HEK293 (cell line): ENCODE measurements around the gene TAGAP.

Source experiments
- BCL11A ChIP-seq: fragments of 450-650 bp; formaldehyde crosslinking; IDR thresholded peaks from 2 replicates; pipeline ENCODE4 v1.5.1; 2016; ENCODE audit warnings: low read depth, missing biosample characterization, missing genetic modification characterization
- HIC1 ChIP-seq: fragments of 450-650 bp; formaldehyde crosslinking; IDR thresholded peaks from 2 replicates; pipeline ENCODE4 v1.5.1; 2016; ENCODE audit warnings: missing biosample characterization, missing genetic modification characterization
- IKZF3 ChIP-seq: fragments of 450-650 bp; IDR thresholded peaks from 2 replicates; pipeline ENCODE4 v1.5.0; 2018; ENCODE audit warnings: missing biosample characterization, mild to moderate bottlenecking, missing genetic modification characterization, moderate library complexity
- INSM2 ChIP-seq: fragments of 450-650 bp; formaldehyde crosslinking; IDR thresholded peaks from 2 replicates; pipeline ENCODE4 v1.5.1; 2016; ENCODE audit warnings: missing biosample characterization, missing genetic modification characterization
- KLF1 ChIP-seq: fragments of 450-650 bp; formaldehyde crosslinking; IDR thresholded peaks from 2 replicates; pipeline ENCODE4 v1.5.1; 2016; ENCODE audit warnings: missing biosample characterization, missing genetic modification characterization
- KLF9 ChIP-seq: fragments of 450-650 bp; formaldehyde crosslinking; IDR thresholded peaks from 2 replicates; pipeline ENCODE4 v1.5.1; 2016; ENCODE audit warnings: missing biosample characterization, missing genetic modification characterization, low read depth
- PRDM10 ChIP-seq: fragments of 450-650 bp; formaldehyde crosslinking; IDR thresholded peaks from 2 replicates; pipeline ENCODE4 v1.5.1; 2016; ENCODE audit warnings: missing biosample characterization, missing genetic modification characterization
- SP2 ChIP-seq: fragments of 450-650 bp; formaldehyde crosslinking; IDR thresholded peaks from 2 replicates; pipeline ENCODE4 v1.5.1; 2016; ENCODE audit warnings: missing biosample characterization, missing genetic modification characterization
- SP7 ChIP-seq: fragments of 450-650 bp; formaldehyde crosslinking; IDR thresholded peaks from 2 replicates; pipeline ENCODE4 v1.5.1; 2016; ENCODE audit warnings: missing biosample characterization, missing genetic modification characterization
- WT1 ChIP-seq: fragments of 450-650 bp; formaldehyde crosslinking; IDR thresholded peaks from 2 replicates; pipeline ENCODE4 v1.5.1; 2016; ENCODE audit warnings: missing biosample characterization, missing genetic modification characterization
- YY1 ChIP-seq: fragments of 450-650 bp; formaldehyde crosslinking; IDR thresholded peaks from 2 replicates; pipeline ENCODE4 v1.5.1; 2018; ENCODE audit warnings: missing biosample characterization, missing genetic modification characterization
- YY2 ChIP-seq: fragments of 450-650 bp; formaldehyde crosslinking; IDR thresholded peaks from 2 replicates; pipeline ENCODE4 v1.5.1; 2016; ENCODE audit warnings: missing biosample characterization, missing genetic modification characterization
- ZBTB26 ChIP-seq: fragments of 450-650 bp; formaldehyde crosslinking; optimal IDR thresholded peaks from 2 replicates; pipeline ENCODE3; 2016; ENCODE audit warnings: missing biosample characterization, mild to moderate bottlenecking, missing genetic modification characterization
- ZBTB44 ChIP-seq: fragments of 450-650 bp; IDR thresholded peaks from 2 replicates; pipeline ENCODE4 v1.5.1; 2018; ENCODE audit warnings: missing biosample characterization, mild to moderate bottlenecking, missing genetic modification characterization
- ZBTB48 ChIP-seq: fragments of 450-650 bp; formaldehyde crosslinking; IDR thresholded peaks from 2 replicates; pipeline ENCODE4 v1.5.1; 2016; ENCODE audit warnings: missing biosample characterization, missing genetic modification characterization
- ZFP69B ChIP-seq: fragments of 450-650 bp; formaldehyde crosslinking; IDR thresholded peaks from 2 replicates; pipeline ENCODE4 v1.5.1; 2016; ENCODE audit warnings: missing biosample characterization, missing genetic modification characterization
- ZNF2 ChIP-seq: fragments of 450-650 bp; formaldehyde crosslinking; IDR thresholded peaks from 2 replicates; pipeline ENCODE4 v1.5.1; 2016; ENCODE audit warnings: missing biosample characterization, missing genetic modification characterization
- ZNF214 ChIP-seq: fragments of 450-650 bp; formaldehyde crosslinking; IDR thresholded peaks from 2 replicates; pipeline ENCODE4 v1.5.1; 2017; ENCODE audit warnings: missing biosample characterization, mild to moderate bottlenecking, missing genetic modification characterization, borderline replicate concordance
- ZNF221 ChIP-seq: fragments of 450-650 bp; formaldehyde crosslinking; IDR thresholded peaks from 2 replicates; pipeline ENCODE4 v1.5.1; 2017; ENCODE audit warnings: missing biosample characterization, missing genetic modification characterization, borderline replicate concordance
- ZNF24 ChIP-seq: fragments of 450-650 bp; formaldehyde crosslinking; IDR thresholded peaks from 2 replicates; pipeline ENCODE4 v1.5.1; 2016; ENCODE audit warnings: missing biosample characterization, missing genetic modification characterization
- ZNF274 ChIP-seq, 2 experiments: fragments of 200-500 bp in 1 of 2; fragments of 450-650 bp in 1 of 2; sonication (Bioruptor generic) in 1 of 2; formaldehyde crosslinking in 1 of 2; IDR thresholded peaks; 2 replicates each; pipeline versions ENCODE4 v1.5.1 to v1.6.1; 2014 to 2016; ENCODE audit warnings: borderline replicate concordance in 1 of 2, inconsistent platforms in 1 of 2, low read length in 1 of 2, missing biosample characterization in 1 of 2, missing genetic modification characterization in 1 of 2
- ZNF530 ChIP-seq: fragments of 450-650 bp; formaldehyde crosslinking; IDR thresholded peaks from 2 replicates; pipeline ENCODE4 v1.5.1; 2016; ENCODE audit warnings: low read depth, missing biosample characterization, missing genetic modification characterization
- ZNF610 ChIP-seq: fragments of 450-650 bp; formaldehyde crosslinking; IDR thresholded peaks from 2 replicates; pipeline ENCODE4 v1.5.1; 2016; ENCODE audit warnings: missing biosample characterization, missing genetic modification characterization, borderline replicate concordance
- ZNF626 ChIP-seq: fragments of 450-650 bp; sonication (Bioruptor Pico); formaldehyde crosslinking; IDR thresholded peaks from 2 replicates; pipeline ENCODE4 v1.5.1; 2018; ENCODE audit warnings: missing biosample characterization, missing genetic modification characterization, inconsistent platforms
- ZNF677 ChIP-seq: fragments of 450-650 bp; IDR thresholded peaks from 2 replicates; pipeline ENCODE4 v1.5.0; 2018; ENCODE audit warnings: missing biosample characterization, mild to moderate bottlenecking, missing genetic modification characterization, moderate library complexity
- ZNF747 ChIP-seq: fragments of 450-650 bp; formaldehyde crosslinking; IDR thresholded peaks from 2 replicates; pipeline ENCODE4 v1.5.1; 2016; ENCODE audit warnings: missing biosample characterization, missing genetic modification characterization
- ZNF837 ChIP-seq: fragments of 450-650 bp; formaldehyde crosslinking; IDR thresholded peaks from 2 replicates; pipeline ENCODE4 v1.5.1; 2016; ENCODE audit warnings: missing biosample characterization, missing genetic modification characterization
- ZSCAN4 ChIP-seq: fragments of 450-650 bp; formaldehyde crosslinking; IDR thresholded peaks from 2 replicates; pipeline ENCODE4 v1.5.1; 2017; ENCODE audit warnings: missing biosample characterization, missing genetic modification characterization

The TAGAP gene

GRCh38 chr6:158999666-159000403, 45.0 kb downstream of the TAGAP start, which contains the start of gene RSPH3 (continued):
- TF ChIP-seq IKZF3 (tag by site-specific recombination) (peak; percentile 99), ZNF610 (peak; percentile 86), ZSCAN4 (tag by site-specific recombination) (peak; percentile 32; the same call in 1 of the 2 replicates), ZBTB44 (tag by site-specific recombination) (0 out of 2 replicates have a peak, but pooled peaks have one; percentile 27), HIC1 (peak; percentile 93), ZNF2 (tag by site-specific recombination) (peak; percentile 94), WT1 (peak; percentile 68), ZNF530 (tag by site-specific recombination) (no peak), ZFP69B (tag by site-specific recombination) (peak; percentile 78; the same call in 1 of the 2 replicates), ZNF24 (tag by site-specific recombination) (no peak; the same call in 1 of the 2 replicates), KLF1 (tag by site-specific recombination) (peak; percentile 86), ZBTB48 (tag by site-specific recombination) (peak; percentile 85), KLF9 (tag by site-specific recombination) (peak; percentile 74), YY1 (tag by site-specific recombination) (peak; percentile 83), INSM2 (peak; percentile 78), ZNF221 (tag by site-specific recombination) (no peak), YY2 (tag by site-specific recombination) (peak; percentile 57; the same call in 1 of the 2 replicates), ZBTB26 (tag by site-specific recombination) (peak; percentile 82), ZNF837 (tag by site-specific recombination) (no peak), PRDM10 (tag by site-specific recombination) (peak; percentile 74), ZNF274 (IDR thresholded peaks at IDR 0.05; ENCODE audit: low read length) (no peak), ZNF274 (tag by site-specific recombination; IDR thresholded peaks at IDR 0.05; ENCODE audit: borderline replicate concordance) (no peak), ZNF677 (no peak), BCL11A (tag by site-specific recombination) (peak; percentile 87; the same call in 1 of the 2 replicates), SP7 (tag by site-specific recombination) (peak; percentile 91), ZNF747 (no peak), ZNF626 (tag by site-specific recombination) (no peak), SP2 (tag by site-specific recombination) (peak; percentile 89), ZNF214 (tag by site-specific recombination) (no peak)
